Stomach (tissue), 4 donors: ENCODE measurements around the gene ADGRL3.

Source experiments
- POLR2AphosphoS5 ChIP-seq, 3 donors: sonication (generic); formaldehyde crosslinking; IDR thresholded peaks; one replicate each; pipeline ENCODE4 v1.6.1; 2016; ENCODE audit warnings: antibody characterized with exemption in 3 of 3
- TF ChIP-seq, protein P1 (sequence below), 7 experiments: fragments of 450-650 bp in 4 of 7; fragments of 200-600 bp in 3 of 7; sonication (generic) in 3 of 7; IDR thresholded peaks; one replicate each; pipeline ENCODE4 v1.5.1; 2016 to 2019; ENCODE audit warnings: antibody characterized with exemption in 7 of 7, control low read depth in 2 of 7, mild to moderate bottlenecking in 1 of 7

DNA sequence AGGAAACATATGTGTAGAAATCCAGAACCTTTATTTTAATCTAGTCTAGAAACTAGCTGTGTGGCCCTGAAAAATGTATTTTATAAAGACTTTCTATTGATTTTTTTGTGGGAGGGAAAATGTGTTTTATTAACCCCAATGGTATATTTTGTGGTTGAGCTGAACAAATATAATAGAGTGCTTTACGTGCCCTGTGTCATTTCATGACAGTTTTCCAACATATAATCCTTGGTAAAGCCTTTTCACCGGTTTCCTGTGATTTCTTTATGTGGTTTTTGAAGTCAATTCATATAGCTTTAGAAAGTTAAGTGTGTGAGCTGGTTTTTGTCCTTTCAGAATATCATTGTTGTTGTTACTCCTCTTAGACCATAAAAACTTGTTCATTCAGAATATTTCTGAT lies 375.7 kb downstream of the ADGRL3 start:
- TF ChIP-seq, protein P1, sequence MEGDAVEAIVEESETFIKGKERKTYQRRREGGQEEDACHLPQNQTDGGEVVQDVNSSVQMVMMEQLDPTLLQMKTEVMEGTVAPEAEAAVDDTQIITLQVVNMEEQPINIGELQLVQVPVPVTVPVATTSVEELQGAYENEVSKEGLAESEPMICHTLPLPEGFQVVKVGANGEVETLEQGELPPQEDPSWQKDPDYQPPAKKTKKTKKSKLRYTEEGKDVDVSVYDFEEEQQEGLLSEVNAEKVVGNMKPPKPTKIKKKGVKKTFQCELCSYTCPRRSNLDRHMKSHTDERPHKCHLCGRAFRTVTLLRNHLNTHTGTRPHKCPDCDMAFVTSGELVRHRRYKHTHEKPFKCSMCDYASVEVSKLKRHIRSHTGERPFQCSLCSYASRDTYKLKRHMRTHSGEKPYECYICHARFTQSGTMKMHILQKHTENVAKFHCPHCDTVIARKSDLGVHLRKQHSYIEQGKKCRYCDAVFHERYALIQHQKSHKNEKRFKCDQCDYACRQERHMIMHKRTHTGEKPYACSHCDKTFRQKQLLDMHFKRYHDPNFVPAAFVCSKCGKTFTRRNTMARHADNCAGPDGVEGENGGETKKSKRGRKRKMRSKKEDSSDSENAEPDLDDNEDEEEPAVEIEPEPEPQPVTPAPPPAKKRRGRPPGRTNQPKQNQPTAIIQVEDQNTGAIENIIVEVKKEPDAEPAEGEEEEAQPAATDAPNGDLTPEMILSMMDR (IDR thresholded peaks at IDR 0.05) = no peak
- TF ChIP-seq POLR2AphosphoS5 (IDR thresholded peaks at IDR 0.05) = no peak
